Myocyte (in vitro differentiated cells): ENCODE results near the gene DCAF12. TPM values are rescaled to one million over a fixed set of nuclear protein-coding genes. Genes with fewer than 3 reads are reported as not detected.
"Not testable (repeated sequence)": the region's sequence is repeated elsewhere in the genome, so short reads cannot be mapped to it uniquely, and the experiment has no call there.

Experiments
- DNase-seq: peaks from one replicate; pipeline ENCODE4 v3.0.0-alpha.2; 2012; ENCODE audit warnings: low read depth
- polyA plus RNA-seq: library from polyadenylated mRNA; unstranded; fragments of >200 nt; gene quantifications from one replicate; pipeline ENCODE4 v1.2.1, GENCODE V29; 2012; ENCODE audit warnings: missing spikeins
- total RNA-seq: library from RNA; depleted of rRNA; stranded (reverse); fragments of >200 nt; gene quantifications from 2 replicates; pipeline ENCODE4 v1.2.3, GENCODE V29; 2014

The DCAF12 gene
- total RNA-seq, result 32.1 and 36.9 TPM in 2 replicates
- 26.4 TPM for polyA plus RNA-seq

DNA sequence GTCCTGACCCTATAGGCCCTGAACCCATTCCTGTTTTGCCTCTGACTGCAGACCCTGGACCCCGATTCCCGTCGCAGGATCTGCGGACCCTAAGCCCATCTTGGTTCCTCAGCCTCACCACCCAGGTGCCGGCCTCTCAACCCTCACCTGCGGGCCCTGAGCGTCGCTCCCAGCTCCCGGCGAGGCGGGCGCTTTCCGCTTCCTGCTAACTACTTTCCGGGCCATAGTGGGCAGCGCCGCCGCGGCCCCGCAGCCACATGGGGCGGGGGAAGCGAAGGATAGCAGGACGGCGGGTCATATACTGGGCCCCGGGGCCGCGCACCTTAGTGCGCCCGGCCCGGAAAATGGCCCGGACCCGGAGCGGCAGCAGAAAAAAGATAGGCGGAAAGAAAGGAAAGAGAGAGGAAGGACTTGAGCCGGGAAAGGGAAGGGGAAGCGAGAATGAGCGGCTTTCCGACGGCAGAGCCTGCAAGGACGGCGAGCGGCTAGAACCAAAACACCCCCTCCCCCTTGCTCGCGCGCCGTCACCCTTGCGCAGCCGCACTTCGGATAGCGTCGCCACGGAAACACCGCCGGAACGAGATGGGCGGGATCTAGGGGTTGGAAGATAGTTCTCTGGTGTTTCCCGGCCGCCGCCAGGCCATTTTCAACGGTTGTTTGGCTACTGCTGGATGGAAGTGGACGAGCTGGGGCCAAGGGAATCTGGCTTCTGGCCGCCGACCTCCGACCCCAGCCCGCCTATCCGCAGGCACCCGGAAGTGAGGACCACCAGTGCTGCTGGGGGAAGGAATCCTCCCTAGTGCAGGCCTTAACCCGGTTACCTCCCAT, at the start of gene DCAF12:
Gene DCAF12, minus strand, starts transcription at position 492 of the 828 bp plus-strand sequence. Its CDS starts 267 bp downstream, at position 225.
- DNase-seq, result peak; percentile 94

GRCh38 chr9:34176089-34176488, 49.6 kb upstream of the DCAF12 start:
- no peak for DNase-seq

GRCh38 chr9:34171753-34172535, 45.4 kb upstream of the DCAF12 start:
- no peak for DNase-seq

DNA sequence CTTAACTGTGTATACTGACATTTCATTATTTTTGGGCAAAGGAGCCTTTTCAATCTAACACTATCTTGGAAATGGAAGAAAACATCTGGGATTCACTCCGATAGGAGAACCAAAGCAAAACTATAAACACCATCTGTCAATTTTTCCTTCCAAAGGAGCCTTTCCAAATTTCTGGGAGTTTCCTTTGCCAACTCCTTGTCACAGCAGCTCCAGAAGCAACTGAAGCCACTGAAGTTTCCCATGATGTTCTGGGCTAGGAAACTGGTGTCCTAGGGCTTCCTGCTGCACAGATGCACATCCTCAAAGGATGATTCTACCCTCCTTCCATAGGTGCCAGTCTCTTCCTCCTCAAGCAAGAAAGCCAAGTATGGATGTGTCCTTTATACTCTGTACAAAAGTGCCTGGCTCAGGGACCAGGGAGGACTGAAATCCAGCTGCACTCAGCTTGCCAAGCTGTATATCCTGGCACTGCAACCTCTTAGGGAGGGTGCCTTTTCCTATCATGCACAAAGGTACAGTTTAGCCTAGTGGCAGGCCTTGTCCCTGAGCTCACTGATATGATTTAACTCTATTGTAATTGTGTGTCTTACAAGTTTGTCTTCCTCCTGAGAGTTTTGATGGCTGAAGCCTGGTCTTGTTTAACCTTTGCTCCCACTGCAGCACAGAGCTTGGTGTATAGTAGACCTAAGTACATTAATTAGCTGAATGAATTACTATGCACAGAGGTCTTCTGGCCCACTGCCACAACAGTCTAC, 43.9 kb upstream of the DCAF12 start:
- no peak for DNase-seq

DNA sequence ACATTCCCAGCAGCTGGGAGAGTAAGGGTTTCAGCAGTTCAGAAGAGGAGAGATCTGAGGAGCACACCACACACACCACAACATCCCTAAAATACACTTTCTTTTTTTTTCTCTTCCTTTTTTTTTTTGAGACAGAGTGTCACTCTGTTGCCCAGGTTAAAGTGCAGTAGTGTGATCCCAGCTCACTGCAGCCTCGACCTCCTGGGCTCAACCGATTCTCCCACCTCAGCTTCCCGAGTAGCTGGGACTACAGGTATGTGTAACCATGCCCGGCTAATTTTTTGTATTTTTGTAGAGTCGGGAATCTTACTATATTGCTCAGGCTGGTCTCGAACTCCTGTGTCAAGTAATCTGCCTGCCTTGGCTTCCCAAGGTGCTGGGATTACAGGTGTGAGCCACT, 42.6 kb upstream of the DCAF12 start:
- DNase-seq, result no peak

GRCh38 chr9:34163434-34163833, 36.9 kb upstream of the DCAF12 start:
- no peak for DNase-seq

- DNase-seq, result no peak
Observed at GRCh38 chr9:34158362-34158869, 31.9 kb upstream of the DCAF12 start.

GRCh38 chr9:34157898-34158297, 31.4 kb upstream of the DCAF12 start:
- no peak for DNase-seq

DNA sequence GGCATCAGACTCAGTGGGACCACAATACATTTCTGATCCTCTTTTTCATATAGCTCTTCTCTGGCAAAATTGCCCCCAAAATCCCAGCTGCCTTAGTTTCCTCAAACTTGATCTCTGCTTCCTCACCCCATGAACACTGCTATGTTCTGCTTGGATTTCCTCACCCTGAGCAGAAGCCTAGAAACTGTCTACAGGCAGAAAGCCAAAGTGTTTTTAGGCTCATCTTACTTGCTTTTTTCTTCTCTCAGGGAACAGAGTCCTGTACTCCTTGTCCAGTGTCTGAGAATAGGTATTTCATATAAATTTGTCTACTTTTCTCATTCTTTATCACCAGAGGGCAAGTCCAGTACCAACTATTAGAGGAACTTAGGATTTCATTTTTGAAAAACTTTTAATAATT, 30.8 kb upstream of the DCAF12 start:
- DNase-seq, result no peak

DNA sequence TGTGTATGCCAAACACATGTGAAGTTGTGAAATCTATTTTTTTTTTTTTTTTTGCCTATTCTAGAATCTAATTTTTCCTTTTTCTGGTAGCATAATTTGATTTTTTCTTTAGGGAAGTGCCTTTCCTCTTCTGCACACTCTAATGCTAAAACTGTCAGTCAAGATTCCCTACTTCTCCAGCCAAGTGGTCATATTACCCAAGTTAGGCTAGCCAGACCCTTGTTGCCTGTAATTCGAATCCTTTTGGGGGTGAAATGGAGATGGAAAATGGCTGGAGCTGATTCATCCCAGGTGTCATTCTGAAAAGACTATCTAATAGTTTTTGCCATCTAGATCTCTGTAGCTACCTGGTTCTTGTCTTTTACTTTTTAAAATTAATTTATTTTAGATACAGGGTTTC, 27.6 kb upstream of the DCAF12 start:
- no peak for DNase-seq

DNA sequence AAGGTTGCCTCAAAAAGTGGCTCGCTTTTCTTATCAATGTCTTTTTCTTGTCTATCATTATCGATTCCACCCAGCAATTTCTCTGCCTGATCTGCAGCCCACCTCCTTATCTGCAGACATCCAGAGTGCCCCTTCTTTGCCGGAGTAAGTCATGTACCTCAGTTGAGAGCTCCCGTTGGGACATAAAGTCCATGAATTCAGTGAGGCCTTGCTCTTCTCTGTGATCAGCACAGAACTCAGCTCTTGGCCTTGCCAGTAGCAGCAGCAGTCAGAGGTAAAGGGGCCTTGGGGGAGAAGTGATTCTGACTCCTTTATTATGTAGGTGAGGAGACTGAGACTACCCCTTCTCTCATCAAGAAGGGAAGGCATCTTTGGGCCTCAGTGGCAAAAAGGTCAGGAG, 24.9 kb upstream of the DCAF12 start:
- no peak for DNase-seq

- no peak for DNase-seq
Observed at GRCh38 chr9:34145165-34145564, 18.7 kb upstream of the DCAF12 start.

DNA sequence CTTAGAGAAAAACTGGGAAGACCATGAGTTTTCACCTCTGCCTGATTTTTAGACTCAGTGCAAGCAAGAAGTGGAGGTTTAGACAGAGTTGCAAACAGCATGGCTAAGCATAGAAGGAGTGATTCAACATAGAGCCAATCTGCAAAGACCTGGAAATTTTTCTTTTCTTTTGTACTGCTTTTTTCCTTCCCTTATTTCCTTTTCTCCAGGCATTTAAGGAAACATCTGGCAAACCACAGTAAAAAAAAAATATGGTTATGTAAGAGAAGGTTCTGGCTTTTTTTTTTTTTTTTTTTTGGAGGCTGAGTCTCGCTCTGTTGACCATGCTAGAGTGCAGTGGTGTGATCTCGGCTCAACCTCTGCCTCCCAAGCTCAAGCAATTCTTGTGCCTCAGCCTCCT, 16.6 kb upstream of the DCAF12 start:
- DNase-seq, result no peak

- no peak for DNase-seq
Observed at GRCh38 chr9:34140853-34141252, 14.4 kb upstream of the DCAF12 start.

GRCh38 chr9:34139477-34140146, 13.1 kb upstream of the DCAF12 start:
- DNase-seq, result peak; percentile 86

GRCh38 chr9:34138644-34139043, 12.1 kb upstream of the DCAF12 start:
- DNase-seq, result not testable (repeated sequence)

- no peak for DNase-seq
Observed at GRCh38 chr9:34134521-34134920, 8.0 kb upstream of the DCAF12 start.

DNA sequence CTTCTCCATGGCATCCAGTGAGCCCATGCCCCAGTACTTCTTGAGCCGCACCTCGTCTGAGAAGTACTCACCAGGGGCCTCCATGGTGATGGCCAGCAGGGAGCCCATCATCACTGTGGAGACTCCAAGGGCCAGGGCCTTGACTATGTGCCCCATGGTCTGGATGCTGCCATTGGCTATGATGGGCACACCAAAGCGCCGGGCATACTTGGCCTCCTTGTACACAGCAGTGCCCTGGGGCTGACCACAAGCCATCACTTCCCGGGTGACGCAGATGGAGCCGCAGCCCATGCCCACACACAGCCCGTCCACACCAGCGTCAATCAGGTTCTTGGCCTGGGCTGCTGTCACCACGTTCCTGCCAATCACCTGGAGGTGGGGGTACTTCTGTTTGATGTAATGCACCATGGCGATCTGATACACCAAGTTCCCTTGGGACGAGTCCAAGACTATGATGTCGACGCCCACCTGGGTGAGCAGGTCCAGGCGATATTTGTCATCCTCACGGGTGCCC, 7.0 kb upstream of the DCAF12 start:
- no peak for DNase-seq

GRCh38 chr9:34131571-34131970, 5.1 kb upstream of the DCAF12 start:
- DNase-seq, result no peak

GRCh38 chr9:34127035-34127948, 794 bp upstream of the DCAF12 start:
- no peak for DNase-seq
